Erythroblast (primary cell): ENCODE results near the gene SETD6.

Experiments
- GATA1 ChIP-seq: IDR thresholded peaks from 2 replicates; pipeline ENCODE4 v1.6.1; 2011; ENCODE audit warnings: low read depth, mild to moderate bottlenecking, control low read depth, low read length, moderate library complexity
- POLR2A ChIP-seq: IDR thresholded peaks from 2 replicates; pipeline ENCODE4 v1.6.1; 2011; ENCODE audit warnings: mild to moderate bottlenecking, low read length

- no peak for TF ChIP-seq POLR2A
- no peak for TF ChIP-seq GATA1
These were observed 36.2 kb downstream of the SETD6 start for GRCh38 chr16:58551496-58551895.
